ENCODE results near the gene RAB15.

Gene RAB15

DNA sequence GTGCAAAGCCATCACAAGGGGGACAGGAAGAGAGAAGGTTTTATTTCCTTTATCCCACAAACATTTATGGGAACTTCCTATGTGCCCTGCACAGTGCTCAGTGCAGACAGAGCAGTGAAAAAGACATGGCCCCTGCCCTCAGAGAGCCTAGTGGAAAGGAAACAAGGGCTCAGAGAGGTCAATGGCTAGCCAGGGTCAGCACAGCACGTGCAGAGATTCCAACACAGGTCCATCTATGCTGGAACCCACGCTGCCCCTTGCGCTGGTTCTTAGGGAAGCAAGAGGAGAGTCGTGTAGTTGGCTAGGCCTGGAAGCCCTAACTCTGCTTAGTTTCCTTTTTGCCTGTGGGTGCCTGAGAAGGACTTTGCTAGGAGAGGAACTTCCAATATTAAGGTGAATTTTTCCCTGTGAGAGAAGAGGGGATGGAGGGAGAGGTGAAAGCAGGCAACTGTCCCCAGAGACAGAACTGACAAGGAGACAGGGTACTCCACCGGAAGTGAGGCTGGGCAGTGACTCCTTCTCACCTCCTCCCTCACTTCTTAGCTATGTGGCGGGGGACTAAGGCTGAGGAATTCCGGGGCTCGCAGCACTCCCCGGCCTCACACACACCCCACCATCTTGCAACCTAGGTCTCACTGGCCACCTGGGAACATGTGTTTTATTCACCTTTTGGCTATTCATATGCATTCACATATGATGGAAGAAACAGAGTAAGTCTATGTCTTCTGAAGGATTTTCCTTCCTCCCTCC is 17.5 kb downstream of the RAB15 start:
- no peak for DNase-seq

DNA sequence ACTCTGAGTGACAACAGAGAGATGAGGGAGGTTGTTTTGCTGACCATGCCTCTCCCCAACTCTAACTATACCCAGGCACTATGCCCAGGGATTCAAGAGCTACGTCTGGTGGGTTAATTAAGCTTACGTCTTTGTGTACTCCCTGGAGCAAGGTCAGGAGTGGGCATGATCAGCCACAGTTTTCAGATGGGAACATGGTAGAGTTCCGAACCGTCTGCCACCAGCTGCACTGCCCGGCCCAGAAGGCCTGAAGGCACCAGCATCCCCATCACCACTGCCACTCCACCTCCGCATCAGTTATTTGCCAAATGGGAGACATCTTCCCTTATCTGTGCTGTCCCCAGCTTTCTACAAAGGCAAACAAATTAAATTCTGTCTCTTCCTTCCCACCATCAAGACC is 18.5 kb downstream of the RAB15 start:
- no peak for DNase-seq

DNA sequence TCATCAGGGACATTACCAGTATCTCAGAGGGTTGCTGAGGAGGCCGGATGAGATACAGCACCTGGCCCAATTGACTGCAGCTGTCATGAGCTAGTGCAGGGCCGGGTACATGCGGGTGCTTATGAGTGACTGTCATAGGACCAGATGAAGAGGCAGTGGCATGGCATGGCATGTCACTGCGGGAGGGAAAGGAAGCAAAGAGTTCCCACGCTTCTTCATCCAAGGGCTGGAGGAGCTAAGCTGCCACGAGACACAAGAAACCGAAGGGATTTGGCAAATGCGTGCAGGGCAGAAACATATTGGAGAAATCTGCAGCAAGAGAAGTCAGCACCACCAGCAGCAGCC is 18.9 kb downstream of the RAB15 start:
- DNase-seq: no peak

DNA sequence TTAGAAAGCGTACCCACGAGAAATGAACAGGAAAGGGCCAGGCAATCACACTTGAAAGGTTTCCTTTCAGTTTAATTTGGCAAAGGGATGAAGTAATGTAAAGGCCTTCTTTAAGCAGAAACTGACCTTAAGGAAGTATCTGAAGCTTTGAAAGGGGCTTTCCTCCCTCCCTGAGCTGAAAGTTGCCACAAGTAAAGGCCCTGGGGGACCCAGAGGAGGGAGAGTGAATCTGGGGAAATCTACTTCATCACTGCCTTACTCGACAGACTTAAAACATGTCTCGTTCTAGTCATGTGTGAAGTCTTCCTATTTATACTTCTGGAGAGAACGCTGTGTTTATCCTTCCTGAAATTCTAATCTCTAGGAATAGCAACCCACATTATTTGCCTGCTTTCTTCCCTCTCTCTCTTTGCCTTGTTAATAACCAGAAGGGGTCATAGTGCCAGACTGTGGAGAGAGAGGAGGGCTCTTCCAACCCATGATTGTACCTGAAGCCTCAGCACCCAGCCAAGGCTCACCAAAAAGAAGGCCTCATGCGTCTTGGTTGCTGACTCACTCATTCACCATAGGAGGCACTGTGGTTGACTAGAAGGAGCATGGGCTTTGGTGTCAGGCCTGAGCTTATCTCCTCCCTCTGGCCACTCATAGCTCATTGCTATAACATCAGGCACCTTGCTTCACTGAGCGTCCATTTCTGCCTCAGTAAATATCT is 19.4 kb downstream of the RAB15 start:
- no peak for DNase-seq

- DNase-seq: no peak
These were observed 20.4 kb downstream of the RAB15 start for GRCh38 chr14:64951724-64952123.

GRCh38 chr14:64951291-64951690 is 20.8 kb downstream of the RAB15 start:
- DNase-seq: no peak

GRCh38 chr14:64950889-64951288 is 21.2 kb downstream of the RAB15 start:
- DNase-seq: no peak

DNA sequence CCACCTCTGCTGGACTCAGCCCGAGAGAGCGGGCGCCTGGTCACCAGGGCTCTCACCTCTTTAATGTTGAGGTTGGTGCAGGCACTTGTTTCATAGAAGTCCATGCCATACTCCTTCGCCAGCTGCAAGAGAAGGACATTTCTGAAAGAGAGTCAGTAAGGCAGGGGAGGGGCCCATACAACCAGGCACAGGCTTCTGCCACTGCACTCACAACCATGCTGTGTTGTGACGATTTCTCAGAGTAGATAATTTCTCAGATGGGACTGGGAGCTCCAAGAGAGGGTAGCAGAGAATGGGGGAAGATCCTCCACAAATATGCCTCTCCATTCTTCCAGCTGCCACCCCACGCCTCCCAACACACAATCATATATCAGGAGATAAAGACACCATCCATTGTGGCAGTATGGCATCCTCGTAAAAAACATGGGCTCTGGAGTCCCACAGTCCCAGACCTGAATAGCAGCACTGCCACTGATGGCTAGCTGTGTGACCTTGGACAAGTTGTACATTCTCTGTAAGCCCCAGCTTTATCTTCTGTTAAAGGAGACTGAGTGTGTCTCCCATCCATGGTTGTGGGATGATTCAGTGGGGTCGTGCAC is 23.4 kb downstream of the RAB15 start:
- no peak for DNase-seq

GRCh38 chr14:64947710-64948611 is 24.2 kb downstream of the RAB15 start:
- DNase-seq: no peak

GRCh38 chr14:64946310-64947045 is 25.7 kb downstream of the RAB15 start:
- no peak for DNase-seq

DNA sequence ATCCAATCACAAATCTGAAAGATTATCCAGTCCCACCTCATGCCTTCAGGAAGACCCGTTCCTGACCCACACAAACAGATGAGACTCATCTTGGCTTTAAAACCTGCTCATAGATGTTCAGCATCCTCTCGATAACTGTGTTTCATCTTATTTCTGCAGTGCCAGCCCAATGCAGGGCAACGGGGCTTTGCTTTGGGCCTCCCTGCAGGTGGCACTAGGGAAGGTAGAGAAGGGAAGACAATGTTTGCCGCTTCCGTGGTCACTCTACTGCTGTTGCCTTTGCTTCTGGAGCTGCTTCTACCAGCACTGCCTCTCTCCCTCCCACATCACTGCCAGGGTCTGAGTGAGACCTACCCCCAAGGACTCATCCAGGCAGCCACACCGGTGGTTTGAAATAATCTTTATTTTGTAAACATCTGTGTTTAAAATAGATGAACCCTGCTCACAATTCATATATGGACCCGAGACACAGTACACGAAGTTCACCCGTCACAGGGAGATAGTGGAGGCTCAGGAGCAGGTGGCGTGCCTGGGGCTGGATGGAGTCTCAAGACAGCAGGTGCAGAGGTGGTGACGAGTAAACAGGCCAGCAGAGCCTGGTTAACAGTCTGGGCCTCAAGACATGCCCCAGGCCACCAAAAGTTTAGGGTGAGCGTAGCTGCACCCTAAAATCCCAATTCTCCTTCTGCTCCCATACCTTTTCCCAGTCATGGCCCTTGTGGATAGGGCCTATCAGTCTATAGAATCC is 26.5 kb downstream of the RAB15 start:
- DNase-seq: no peak

GRCh38 chr14:64944861-64945260 is 27.3 kb downstream of the RAB15 start:
- no peak for DNase-seq

DNA sequence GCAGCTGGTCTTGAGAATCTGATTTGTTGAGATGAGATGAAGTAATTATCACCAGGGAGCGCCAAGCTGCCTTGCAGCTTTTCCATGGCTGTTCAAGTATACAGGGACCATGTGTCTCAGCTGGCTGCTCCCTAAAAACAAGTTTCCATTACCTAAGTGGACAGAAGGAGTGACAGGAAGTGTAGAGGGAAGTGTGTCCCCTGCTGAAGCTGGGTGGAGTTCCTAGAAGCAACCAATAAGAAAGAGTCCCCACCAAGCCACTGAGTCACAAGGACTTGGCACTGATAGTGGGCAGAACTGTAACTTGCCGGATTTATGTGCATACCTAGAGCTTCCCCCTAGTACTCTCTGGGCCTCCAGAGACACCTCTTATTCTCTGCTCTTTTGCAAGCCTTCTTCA is 28.1 kb downstream of the RAB15 start:
- DNase-seq: no peak

- no peak for DNase-seq
These were observed 28.6 kb downstream of the RAB15 start for GRCh38 chr14:64943556-64943955.

DNA sequence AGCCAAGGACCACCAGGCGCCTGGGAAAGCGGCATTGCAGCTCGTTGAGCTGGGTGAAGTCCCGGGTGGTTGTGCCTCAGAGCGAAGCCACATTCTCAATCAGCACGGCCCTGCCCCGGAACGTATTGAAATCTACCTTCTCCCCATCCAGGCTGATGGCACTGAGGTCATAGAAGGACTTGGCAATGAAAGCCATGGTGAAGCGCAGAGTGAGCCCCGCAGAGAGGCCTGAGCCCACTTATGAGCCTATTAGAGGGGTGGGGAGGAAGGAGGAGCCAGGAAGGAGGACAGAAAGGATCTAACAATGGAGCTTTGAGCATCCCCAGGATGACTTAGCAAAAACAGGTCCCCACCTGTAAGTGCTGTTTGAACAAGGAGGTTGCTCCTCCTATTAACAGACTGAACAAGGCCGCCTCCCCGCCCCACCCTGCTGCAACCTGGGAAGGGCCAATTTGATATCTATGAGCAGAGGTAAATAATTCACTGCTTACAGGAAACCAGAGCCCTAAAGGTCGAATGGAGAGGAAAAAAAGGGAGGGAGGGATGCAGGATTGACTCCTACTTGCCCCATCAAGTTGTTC is 29.5 kb downstream of the RAB15 start, which contains the start of gene GPX2:
TSS of gene GPX2 (minus strand) at position 215 of the 581 bp plus-strand sequence. CDS start at position 196, 19 bp downstream.
- no peak for DNase-seq

- DNase-seq: no peak
These were observed 31.7 kb downstream of the RAB15 start for GRCh38 chr14:64940336-64940910.

- DNase-seq: no peak
These were observed 32.3 kb downstream of the RAB15 start for GRCh38 chr14:64939817-64940190.

DNA sequence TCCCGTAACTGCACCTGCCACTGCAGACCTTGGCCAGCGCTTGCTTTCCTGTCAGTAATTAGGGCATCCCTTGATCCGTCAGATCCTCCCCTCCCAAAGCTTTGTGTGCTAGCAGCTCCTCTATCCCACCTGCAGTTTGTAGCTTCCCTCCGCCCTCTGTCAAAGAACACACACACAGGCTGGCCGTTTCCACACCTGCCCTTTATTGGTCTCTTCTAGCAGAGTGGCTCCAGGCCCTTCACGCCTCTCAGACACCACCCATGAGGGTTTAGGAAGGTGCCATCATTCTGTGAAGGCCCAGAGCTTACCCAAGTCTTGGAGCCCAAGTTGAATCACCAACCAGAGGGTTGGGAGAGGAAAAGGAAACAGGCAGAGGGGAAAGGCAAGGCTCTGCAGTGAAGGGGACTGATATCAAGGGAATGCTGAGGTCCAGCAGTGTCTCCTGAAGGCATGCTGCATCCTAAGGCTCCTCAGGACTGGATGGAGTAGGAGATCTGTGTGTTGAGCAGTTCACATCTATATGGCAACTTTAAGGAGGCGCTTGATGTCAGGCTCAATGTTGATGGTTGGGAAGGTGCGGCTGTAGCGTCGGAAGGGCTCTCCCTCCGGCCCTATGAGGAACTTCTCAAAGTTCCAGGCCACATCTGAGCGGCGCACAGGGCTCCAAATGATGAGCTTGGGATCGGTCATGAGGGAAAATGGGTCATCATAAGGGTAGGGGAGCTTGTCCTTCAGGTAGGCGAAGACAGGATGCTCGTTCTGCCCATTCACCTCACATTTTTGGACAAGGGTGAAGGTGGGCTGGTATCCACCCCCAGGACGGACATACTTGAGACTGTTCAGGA is 32.9 kb downstream of the RAB15 start:
- DNase-seq: no peak

- no peak for DNase-seq
These were observed 34.3 kb downstream of the RAB15 start for GRCh38 chr14:64937821-64938193.
